ENCODE results near the gene SDCCAG8.

Gene SDCCAG8

DNA sequence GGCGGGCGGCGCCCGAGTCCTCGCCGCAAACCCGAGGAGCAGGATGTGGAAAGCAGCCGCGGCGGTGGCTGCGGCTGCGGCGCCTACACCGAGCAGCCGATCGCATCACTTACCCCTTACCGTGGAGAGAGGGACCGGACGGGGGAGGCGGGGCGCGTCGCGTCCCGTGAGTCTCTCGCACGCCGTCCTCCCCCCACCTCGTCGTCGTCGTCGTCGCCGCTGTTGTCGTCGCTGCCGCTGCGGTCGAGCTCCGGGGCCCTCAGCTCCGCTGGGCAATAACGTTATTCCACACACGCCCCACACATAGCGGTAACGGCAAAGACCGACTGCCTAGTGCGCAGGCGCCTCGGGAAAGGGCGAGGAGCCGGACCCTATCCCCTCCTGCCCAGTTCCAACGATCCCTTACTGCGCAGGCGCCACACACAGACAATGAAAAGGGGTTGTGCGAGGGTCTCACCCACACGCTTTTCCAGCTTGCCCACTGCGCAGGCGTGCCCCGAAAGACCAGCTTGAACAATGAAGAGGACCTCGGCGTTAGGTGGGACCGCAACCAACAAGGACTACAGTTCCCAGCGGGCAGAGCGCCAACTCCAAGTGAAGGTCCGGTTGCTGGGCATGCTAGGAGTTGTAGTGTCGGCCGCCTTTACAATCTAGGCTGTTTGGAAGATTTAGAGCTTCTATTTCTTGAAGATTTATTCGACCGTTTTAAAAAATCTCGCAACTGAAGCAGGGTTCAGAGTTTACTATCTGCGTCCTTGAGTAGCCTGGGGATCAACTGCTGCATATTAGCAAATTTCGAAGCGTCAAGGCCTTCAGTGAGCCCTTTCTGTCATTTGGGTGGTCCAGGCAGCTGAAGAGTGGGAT lies 682 bp upstream of the SDCCAG8 start, which contains the start of gene CEP170:
CEP170 (minus strand) TSS at position 355 of the 864 bp plus-strand sequence. CDS start 30,001 bp downstream, outside the sequence.
- peak within 1 kb of the TSS; percentile 85 for H3K27ac ChIP-seq
- TF ChIP-seq ZFX (IDR thresholded peaks at IDR 0.05): no peak
- TF ChIP-seq, protein P1, sequence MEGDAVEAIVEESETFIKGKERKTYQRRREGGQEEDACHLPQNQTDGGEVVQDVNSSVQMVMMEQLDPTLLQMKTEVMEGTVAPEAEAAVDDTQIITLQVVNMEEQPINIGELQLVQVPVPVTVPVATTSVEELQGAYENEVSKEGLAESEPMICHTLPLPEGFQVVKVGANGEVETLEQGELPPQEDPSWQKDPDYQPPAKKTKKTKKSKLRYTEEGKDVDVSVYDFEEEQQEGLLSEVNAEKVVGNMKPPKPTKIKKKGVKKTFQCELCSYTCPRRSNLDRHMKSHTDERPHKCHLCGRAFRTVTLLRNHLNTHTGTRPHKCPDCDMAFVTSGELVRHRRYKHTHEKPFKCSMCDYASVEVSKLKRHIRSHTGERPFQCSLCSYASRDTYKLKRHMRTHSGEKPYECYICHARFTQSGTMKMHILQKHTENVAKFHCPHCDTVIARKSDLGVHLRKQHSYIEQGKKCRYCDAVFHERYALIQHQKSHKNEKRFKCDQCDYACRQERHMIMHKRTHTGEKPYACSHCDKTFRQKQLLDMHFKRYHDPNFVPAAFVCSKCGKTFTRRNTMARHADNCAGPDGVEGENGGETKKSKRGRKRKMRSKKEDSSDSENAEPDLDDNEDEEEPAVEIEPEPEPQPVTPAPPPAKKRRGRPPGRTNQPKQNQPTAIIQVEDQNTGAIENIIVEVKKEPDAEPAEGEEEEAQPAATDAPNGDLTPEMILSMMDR (conservative IDR thresholded peaks at IDR 0.05): no peak

DNA sequence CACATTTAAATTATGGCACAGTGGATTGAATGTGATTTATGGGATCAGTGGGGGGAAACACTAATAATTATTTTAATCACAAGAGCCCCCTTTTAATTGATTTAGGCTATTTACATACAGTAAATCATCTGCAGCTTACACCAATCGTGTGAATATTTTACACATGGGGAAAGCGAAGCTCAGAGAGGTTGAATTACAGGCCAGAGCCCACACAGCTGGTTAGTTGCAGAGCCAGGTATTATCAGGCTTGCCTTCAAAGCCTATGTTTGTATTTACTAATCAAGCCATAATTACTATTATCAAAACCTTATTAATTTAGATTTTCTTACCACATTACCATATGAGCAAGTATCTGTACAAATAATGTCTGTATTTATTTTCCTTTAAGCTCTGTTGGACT lies 749 bp downstream of the SDCCAG8 start:
- TF ChIP-seq, protein P1 (conservative IDR thresholded peaks at IDR 0.05): no peak

DNA sequence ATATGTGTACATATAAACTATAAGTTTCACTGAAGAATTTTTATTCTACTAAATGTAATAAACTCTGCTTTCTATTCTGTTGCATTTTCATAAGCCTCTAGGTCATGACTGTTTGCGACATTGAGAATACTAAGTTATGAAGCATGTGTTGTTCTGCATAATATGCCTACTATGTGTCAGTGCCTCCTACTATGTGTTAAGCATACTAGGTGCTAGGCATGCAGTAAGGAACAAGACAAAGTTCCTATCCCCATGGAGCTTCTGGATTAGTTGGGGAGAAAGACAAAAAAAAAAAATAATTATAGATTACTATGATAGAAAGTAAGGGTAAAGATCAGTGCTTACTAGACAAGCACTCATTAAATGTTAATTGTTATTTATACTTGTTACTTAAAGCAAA lies 1.3 kb downstream of the SDCCAG8 start:
- H3K27ac ChIP-seq: no peak overlapping the region
- TF ChIP-seq, protein P1 (conservative IDR thresholded peaks at IDR 0.05): no peak
- no peak for TF ChIP-seq ZFX (IDR thresholded peaks at IDR 0.05)

More for the DNA sequence above, 749 bp downstream of the SDCCAG8 start:
- peak overlapping the region; percentile 85 for H3K27ac ChIP-seq

DNA sequence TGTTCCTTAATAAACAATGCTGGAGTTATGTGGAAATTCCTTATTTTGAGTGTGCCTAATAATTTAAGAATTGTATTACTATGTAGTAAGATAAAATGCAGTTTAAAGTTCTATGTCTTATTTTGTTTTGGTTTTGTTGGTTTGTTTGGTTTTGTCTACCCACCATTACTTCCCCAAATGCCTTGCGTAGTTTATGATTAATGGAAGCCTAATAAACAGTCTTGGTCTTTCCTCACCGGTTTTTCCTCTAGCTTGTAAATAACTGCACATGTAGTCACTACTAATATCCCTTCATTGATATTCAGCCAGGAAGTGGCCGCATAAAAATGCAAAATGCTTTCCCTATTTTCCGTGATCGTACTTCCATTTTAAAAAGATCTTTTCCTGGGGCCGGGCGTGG lies 2.9 kb downstream of the SDCCAG8 start:
- TF ChIP-seq, protein P1 (conservative IDR thresholded peaks at IDR 0.05): no peak
- no peak overlapping the region for H3K27ac ChIP-seq

DNA sequence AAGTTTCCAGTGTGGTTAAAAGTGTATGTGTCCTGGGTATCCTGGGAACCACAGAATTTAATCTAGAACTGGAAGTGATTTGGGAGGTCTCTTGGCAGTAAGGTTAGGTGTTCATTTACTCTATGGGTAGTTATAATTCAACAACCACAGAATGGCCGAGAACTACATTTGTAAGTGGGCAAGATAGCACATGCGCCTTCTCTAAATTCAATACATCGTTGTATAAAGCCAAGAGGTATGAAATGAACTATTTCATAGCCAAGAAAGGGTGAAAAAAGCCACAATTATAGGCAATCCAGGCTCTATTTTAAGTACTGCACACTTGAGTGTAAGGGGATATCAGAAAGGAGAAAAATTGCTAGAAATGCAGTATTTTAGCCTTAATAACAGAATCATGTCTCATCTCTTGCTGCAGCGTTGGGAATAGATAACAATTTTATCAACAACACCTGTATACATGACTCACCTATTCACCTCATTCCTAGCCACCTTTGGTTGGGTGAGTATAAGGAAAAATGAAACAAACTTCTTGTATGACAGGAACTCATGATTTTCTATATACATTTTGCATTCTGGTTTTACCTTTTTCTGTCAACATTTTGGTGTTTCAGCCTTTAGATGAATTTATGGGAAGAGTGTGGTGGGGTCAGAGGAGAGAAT lies 4.5 kb downstream of the SDCCAG8 start:
- H3K27ac ChIP-seq: no peak overlapping the region
- TF ChIP-seq, protein P1 (conservative IDR thresholded peaks at IDR 0.05): no peak
- no peak for TF ChIP-seq ZFX (IDR thresholded peaks at IDR 0.05)

DNA sequence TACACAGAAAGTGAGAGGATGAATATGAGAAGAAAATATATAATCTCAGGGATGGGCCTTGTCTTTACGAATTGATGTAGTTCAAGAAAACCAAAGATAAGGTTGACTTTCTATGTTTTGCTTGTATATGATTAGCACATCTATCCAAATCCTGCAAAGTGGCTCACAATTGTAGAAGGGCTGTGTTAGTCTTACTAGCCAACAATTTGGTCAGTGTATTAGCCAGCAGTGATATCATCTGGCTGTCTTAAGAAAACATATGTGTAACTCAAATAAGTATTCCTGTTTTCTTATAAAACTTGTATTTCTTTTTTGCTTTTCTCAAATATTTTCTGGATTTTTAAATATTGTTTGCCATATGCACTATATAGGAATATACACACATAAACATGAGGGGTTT lies 5.5 kb downstream of the SDCCAG8 start:
- TF ChIP-seq, protein P1 (conservative IDR thresholded peaks at IDR 0.05): no peak
- no peak for TF ChIP-seq ZFX (IDR thresholded peaks at IDR 0.05)
- no peak overlapping the region for H3K27ac ChIP-seq

DNA sequence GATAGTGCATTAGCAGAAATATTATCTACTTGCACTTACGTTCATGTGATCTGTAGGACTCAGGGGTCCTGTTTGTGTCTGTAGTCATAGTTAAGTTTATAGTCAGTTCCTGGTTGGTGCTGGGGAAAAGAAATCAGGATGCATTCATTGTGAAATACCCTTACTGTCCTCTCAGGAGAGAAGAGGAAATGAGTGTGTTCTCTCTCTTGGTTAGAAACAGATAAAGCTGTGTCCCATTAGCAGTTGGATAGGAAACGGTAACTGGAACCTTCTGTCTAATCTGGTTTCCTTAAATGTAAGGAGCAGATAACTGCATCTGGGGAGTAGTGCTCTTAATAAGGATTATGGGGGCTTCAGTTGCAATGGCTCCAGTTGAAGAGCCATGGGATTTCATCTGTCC lies 8.9 kb downstream of the SDCCAG8 start:
- TF ChIP-seq, protein P1 (conservative IDR thresholded peaks at IDR 0.05): no peak
- no peak for TF ChIP-seq ZFX (IDR thresholded peaks at IDR 0.05)
- no peak overlapping the region for H3K27ac ChIP-seq

Measured in C4-2B (cell line).